Mesothelial cell of epicardium (in vitro differentiated cells): ENCODE results near the gene USP11. TPM values are rescaled to one million over a fixed set of nuclear protein-coding genes. Genes with fewer than 3 reads are reported as not detected.

Source experiments
- DNase-seq, 2 experiments: peaks; one replicate each; pipeline ENCODE4 v3.0.0; 2021; ENCODE audit warnings: low spot score in 2 of 2; ENCODE audit not compliant: unreplicated experiment in 2 of 2
- H3K27ac Mint-ChIP-seq: 2 replicates; pipeline ENCODE4 v1.8.0; 2021; ENCODE audit warnings: mixed read lengths
- H3K27me3 Mint-ChIP-seq: 2 replicates; pipeline ENCODE4 v1.8.0; 2021; ENCODE audit warnings: low read depth, mixed read lengths
- H3K36me3 Mint-ChIP-seq: 2 replicates; pipeline ENCODE4 v1.8.0; 2021; ENCODE audit warnings: mixed read lengths
- H3K4me1 Mint-ChIP-seq: 2 replicates; pipeline ENCODE4 v1.8.0; 2021; ENCODE audit warnings: mixed read lengths
- H3K4me3 Mint-ChIP-seq: 2 replicates; pipeline ENCODE4 v1.8.0; 2021; ENCODE audit warnings: mild to moderate bottlenecking, moderate library complexity, mixed read lengths
- H3K9me3 Mint-ChIP-seq: 2 replicates; pipeline ENCODE4 v1.8.0; 2021; ENCODE audit warnings: mixed read lengths
- CTCF ChIP-seq: fragments of 200-600 bp; sonication (generic); IDR thresholded peaks from one replicate; pipeline ENCODE4 v1.5.0; 2021; ENCODE audit warnings: antibody characterized with exemption; ENCODE audit not compliant: unreplicated experiment
- total RNA-seq: library from RNA; stranded (reverse); gene quantifications from 3 replicates; pipeline ENCODE4 v1.2.1, GENCODE V29; 2021

USP11 gene
- 315 to 337 TPM (median 315 TPM) in 3 replicates for total RNA-seq

GRCh38 chrX:47232803-47233332 is at the start of gene USP11:
TSS of gene USP11 (plus strand) at chrX:47233009. CDS start at chrX:47233044, 35 bp downstream.
- H3K36me3 Mint-ChIP-seq, result peaks cover 13% of the 10 kb centered on the region
- peaks cover 33% of the 10 kb centered on the region for H3K4me1 Mint-ChIP-seq
- no peak for TF ChIP-seq CTCF
- H3K27ac Mint-ChIP-seq, result peak within 1 kb of the TSS; percentile 100
- peak in 1 of 2 experiments; percentile 63 for DNase-seq
- H3K9me3 Mint-ChIP-seq, result no peaks in the 10 kb centered on the region
- no peaks in the 10 kb centered on the region for H3K27me3 Mint-ChIP-seq
- H3K4me3 Mint-ChIP-seq, result peak within 1 kb of the TSS; percentile 95

GRCh38 chrX:47184486-47184885 is 48.3 kb upstream of the USP11 start:
- Mint-ChIP-seq H3K4me1 (no peaks in the 10 kb centered on the region), H3K9me3 (no peaks in the 10 kb centered on the region), H3K27ac (no peak overlapping the region), H3K27me3 (no peaks in the 10 kb centered on the region), H3K36me3 (peaks cover 12% of the 10 kb centered on the region), H3K4me3 (no peak overlapping the region)
- DNase-seq, result no peak
- no peak for TF ChIP-seq CTCF

- H3K9me3 Mint-ChIP-seq, result no peaks in the 10 kb centered on the region
- no peaks in the 10 kb centered on the region for H3K27me3 Mint-ChIP-seq
- no peak overlapping the region for H3K27ac Mint-ChIP-seq
- H3K36me3 Mint-ChIP-seq, result peaks cover 12% of the 10 kb centered on the region
- DNase-seq, result no peak
- no peak for TF ChIP-seq CTCF
- no peaks in the 10 kb centered on the region for H3K4me1 Mint-ChIP-seq
- H3K4me3 Mint-ChIP-seq, result no peak overlapping the region
Measured at GRCh38 chrX:47185241-47185640, 47.6 kb upstream of the USP11 start.

- Mint-ChIP-seq H3K27ac (no peak overlapping the region), H3K4me3 (no peak overlapping the region), H3K36me3 (peaks cover 12% of the 10 kb centered on the region), H3K27me3 (no peaks in the 10 kb centered on the region), H3K4me1 (peaks cover 3% of the 10 kb centered on the region), H3K9me3 (no peaks in the 10 kb centered on the region)
- no peak for DNase-seq
- no peak for TF ChIP-seq CTCF
Measured at GRCh38 chrX:47186096-47186740, 46.6 kb upstream of the USP11 start.

- Mint-ChIP-seq H3K27ac (no peak overlapping the region), H3K4me3 (no peak overlapping the region), H3K9me3 (no peaks in the 10 kb centered on the region), H3K36me3 (peaks cover 12% of the 10 kb centered on the region), H3K4me1 (peaks cover 3% of the 10 kb centered on the region), H3K27me3 (no peaks in the 10 kb centered on the region)
- no peak for TF ChIP-seq CTCF
- DNase-seq, result no peak
Measured at GRCh38 chrX:47187106-47187677, 45.6 kb upstream of the USP11 start.
